Naive thymus-derived CD8-positive, alpha-beta T cell (primary cell): ENCODE measurements around the gene PTPRM. TPM values are rescaled to one million over a fixed set of nuclear protein-coding genes. Genes with fewer than 3 reads are reported as not detected.

ENCODE experiments used
- ATAC-seq, 2 donors: fragments of 150-1000 bp; cut with Tn5 transposase in 1 of 2; sonication (Bioruptor Pico), chemical (Tn5 transposase) in 1 of 2; 1 replicate in 1 of 2; 2 replicates in 1 of 2; pipeline ENCODE4 v1.10.0; 2021; ENCODE audit warnings: mild to moderate bottlenecking in 2 of 2, moderate library complexity in 2 of 2
- POLR2A ChIA-PET: fragments of 350-600 bp; sonication (Branson Sonifier 250); formaldehyde crosslinking; loops from one replicate; lab custom pipeline; 2021; ENCODE audit warnings: antibody characterized with exemption; lab: Charles Lee
- DNase-seq, 10 donors: peaks; one replicate each; pipeline versions ENCODE4 v3.0.0 to v3.0.0-alpha.2; 2020 to 2022
- H3K27ac Mint-ChIP-seq, 10 donors: one replicate each; pipeline ENCODE4 v1.8.0; 2020 to 2022; ENCODE audit warnings: mild to moderate bottlenecking in 10 of 10, mixed read lengths in 10 of 10, moderate library complexity in 4 of 10, inconsistent platforms in 1 of 10
- H3K27me3 Mint-ChIP-seq, 5 donors: one replicate each; pipeline ENCODE4 v1.8.0; 2021 to 2022; ENCODE audit warnings: mixed read lengths in 5 of 5
- H3K36me3 Mint-ChIP-seq, 3 donors: one replicate each; pipeline ENCODE4 v1.8.0; 2020 to 2022; ENCODE audit warnings: mixed read lengths in 3 of 3, mild to moderate bottlenecking in 2 of 3, inconsistent platforms in 1 of 3
- H3K4me1 Mint-ChIP-seq, 4 donors: one replicate each; pipeline ENCODE4 v1.8.0; 2021 to 2022; ENCODE audit warnings: mixed read lengths in 4 of 4
- H3K4me3 Mint-ChIP-seq, 10 donors: one replicate each; pipeline ENCODE4 v1.8.0; 2020 to 2022; ENCODE audit warnings: mild to moderate bottlenecking in 10 of 10, mixed read lengths in 10 of 10, moderate library complexity in 6 of 10, inconsistent platforms in 1 of 10
- H3K9me3 Mint-ChIP-seq, 9 donors: one replicate each; pipeline ENCODE4 v1.8.0; 2020 to 2022; ENCODE audit warnings: mixed read lengths in 9 of 9, mild to moderate bottlenecking in 3 of 9, inconsistent platforms in 1 of 9, moderate library complexity in 1 of 9
- polyA plus RNA-seq, 3 donors: library from polyadenylated mRNA; unstranded; fragments of 300-500 nt; fragmentation: Illumina TruSeq; gene quantifications; one replicate each; pipeline ENCODE4 v1.2.3, GENCODE V29; 2021
- total RNA-seq, 8 experiments: library from RNA in 2 of 8; stranded (reverse) in 2 of 8; gene quantifications; one replicate each; pipeline ENCODE4 v1.2.3 and lab custom pipeline; 2021 to 2026

The PTPRM gene
- total and polyA plus RNA-seq, 5 experiments from 2014 or later = 0.28 to 12.1 (median 0.52) TPM

DNA sequence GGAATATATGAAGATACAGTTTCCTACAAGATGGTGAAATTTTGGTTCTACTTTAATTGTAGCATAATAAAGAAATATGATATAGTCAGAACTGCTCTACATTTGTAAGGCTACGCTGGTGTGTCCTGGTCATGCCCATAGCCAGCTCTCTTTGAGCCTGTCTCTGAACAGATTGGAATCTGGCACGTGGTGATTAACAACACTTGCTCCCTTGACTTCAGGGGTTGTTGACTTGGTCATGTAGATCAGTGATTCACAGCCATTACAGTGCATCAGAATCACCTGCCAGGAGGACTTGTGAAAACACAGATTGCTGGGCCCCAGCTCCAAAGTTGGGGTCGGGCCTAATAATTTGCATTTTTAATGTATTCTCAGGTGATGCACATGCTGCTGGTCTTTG lies 80.4 kb downstream of the PTPRM start:
- POLR2A ChIA-PET = no interaction called here
- Mint-ChIP-seq H3K4me1 (no peaks in the 10 kb centered on the region), H3K27ac (no peak overlapping the region), H3K9me3 (peaks cover 0 to 7% (median 0%) of the 10 kb centered on the region in 9 donors), H3K4me3 (no peak overlapping the region), H3K27me3 (no peaks in the 10 kb centered on the region), H3K36me3 (no peaks in the 10 kb centered on the region)
- ATAC-seq (no peak), DNase-seq (no peak)

DNA sequence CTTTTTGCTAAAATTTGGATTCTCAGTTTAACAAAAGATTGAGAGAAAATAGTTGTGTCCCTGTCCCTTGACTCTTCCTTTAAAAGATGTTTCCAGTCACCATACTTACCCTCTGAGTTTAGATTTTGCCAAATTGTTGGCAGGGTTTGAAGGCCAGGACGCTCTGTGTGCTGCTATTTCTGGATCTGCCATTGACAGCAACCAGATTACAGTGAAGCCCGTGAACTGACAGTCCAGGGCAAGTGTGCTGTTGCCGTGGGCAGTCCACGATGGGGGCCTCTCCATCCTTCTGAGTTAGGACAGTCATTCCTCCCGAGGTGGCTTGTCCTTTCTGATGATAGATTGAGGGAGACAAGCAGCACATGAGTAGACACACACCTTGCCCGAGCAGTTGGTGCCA lies 89.9 kb downstream of the PTPRM start:
- no peak for DNase-seq
- Mint-ChIP-seq H3K4me3 (no peak overlapping the region), H3K9me3 (peaks cover 0 to 12% (median 2%) of the 10 kb centered on the region in 9 donors), H3K4me1 (no peaks in the 10 kb centered on the region), H3K27me3 (peaks cover 0 to 3% (median 0%) of the 10 kb centered on the region in 5 donors), H3K27ac (no peak overlapping the region), H3K36me3 (no peaks in the 10 kb centered on the region)
- POLR2A ChIA-PET = no interaction called here
- ATAC-seq = no peak

DNA sequence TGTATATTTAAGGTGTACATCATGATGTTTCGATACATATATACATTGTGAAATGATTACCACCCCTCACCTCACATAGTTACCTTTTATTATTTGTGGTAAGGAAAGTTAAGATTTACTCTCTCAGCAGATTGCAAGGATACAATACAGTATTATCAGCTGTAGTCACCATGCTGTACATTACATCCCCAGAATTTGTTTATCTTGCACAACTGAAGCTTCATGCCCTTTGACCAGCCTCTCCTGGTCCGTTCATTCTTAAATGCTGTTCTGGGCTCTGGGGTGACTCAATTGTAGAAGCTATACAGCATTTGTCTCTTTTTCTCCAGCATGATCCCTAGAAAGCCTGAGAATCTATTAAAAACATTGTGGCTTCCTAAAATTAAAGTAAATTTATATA lies 90.8 kb downstream of the PTPRM start:
- H3K4me3 Mint-ChIP-seq = no peak overlapping the region
- H3K36me3 Mint-ChIP-seq = no peaks in the 10 kb centered on the region
- POLR2A ChIA-PET = no interaction called here
- no peak for DNase-seq
- peaks cover 0 to 8% (median 2%) of the 10 kb centered on the region in 9 donors for H3K9me3 Mint-ChIP-seq
- no peaks in the 10 kb centered on the region for H3K4me1 Mint-ChIP-seq
- peaks cover 0 to 3% (median 0%) of the 10 kb centered on the region in 5 donors for H3K27me3 Mint-ChIP-seq
- no peak for ATAC-seq
- no peak overlapping the region for H3K27ac Mint-ChIP-seq

DNA sequence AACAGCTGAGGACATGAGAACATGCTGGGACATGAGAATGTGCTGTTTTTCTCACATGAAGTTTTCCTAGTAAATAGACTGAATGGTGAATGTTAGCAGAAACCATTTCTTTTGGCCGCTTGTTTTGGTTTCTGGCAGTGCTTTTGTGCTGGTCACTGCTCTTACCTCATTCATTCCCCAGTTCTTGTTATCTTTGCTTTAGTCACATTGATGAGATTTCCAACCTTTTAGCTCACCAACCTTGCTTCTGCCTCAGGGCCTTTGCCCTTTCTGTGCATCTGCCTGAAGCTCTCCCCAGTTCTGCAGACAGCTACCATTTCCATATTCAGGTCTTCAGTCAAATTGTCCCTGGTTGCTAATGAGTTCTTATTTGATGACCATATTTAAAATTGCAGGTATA lies 91.6 kb downstream of the PTPRM start:
- DNase-seq = no peak
- no peak overlapping the region for H3K4me3 Mint-ChIP-seq
- H3K36me3 Mint-ChIP-seq = no peaks in the 10 kb centered on the region
- H3K4me1 Mint-ChIP-seq = no peaks in the 10 kb centered on the region
- POLR2A ChIA-PET = no interaction called here
- peaks cover 0 to 6% (median under 1%) of the 10 kb centered on the region in 9 donors for H3K9me3 Mint-ChIP-seq
- peaks cover 0 to 3% (median 0%) of the 10 kb centered on the region in 5 donors for H3K27me3 Mint-ChIP-seq
- ATAC-seq = no peak
- no peak overlapping the region for H3K27ac Mint-ChIP-seq

DNA sequence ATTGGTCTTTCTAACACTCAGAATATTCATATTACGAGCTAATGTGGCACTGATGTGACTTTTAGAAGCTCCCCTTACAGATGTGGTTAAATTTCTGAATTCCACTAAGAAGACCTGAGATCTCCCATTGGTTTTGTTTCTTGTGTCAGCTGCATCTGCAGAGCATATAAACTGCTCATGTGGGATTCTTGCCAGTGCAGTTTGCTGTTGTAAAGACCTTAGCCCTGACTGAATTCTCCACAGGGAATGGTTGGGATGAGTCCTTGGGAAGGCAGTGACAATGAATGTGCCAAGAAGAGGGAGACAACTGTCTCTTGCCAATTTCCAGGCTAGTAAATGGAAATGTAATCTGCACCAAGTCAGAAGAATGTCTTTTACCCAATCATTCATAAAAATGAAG lies 94.1 kb downstream of the PTPRM start:
- H3K9me3 Mint-ChIP-seq = peaks cover 0 to 6% (median 0%) of the 10 kb centered on the region in 9 donors

DNA sequence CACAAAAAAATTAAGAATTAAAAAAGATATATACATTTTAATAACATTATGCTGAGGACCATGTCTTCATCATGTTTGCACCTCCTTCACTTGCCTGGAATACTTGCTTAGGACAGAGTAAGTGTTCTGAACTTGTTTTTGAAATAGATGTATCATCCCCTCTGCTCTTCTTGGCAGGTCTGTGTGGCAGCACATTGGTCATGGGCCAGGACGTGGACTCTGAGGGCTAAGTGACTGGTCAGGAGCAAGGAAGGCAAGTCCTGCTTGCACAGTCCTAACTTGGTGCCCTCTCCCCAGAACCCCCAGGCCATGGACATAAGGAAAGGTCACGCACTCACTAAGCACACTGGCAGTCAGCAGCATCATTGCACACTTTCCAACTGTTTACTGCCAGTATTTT lies 95.8 kb downstream of the PTPRM start:
- Mint-ChIP-seq H3K4me3 (no peak overlapping the region), H3K36me3 (no peaks in the 10 kb centered on the region), H3K27me3 (peaks cover 0 to 3% (median 0%) of the 10 kb centered on the region in 5 donors), H3K27ac (peak overlapping the region in 1 of 10 donors; percentile 36), H3K4me1 (no peaks in the 10 kb centered on the region), H3K9me3 (peaks cover 0 to 6% (median 0%) of the 10 kb centered on the region in 9 donors)
- ATAC-seq = no peak
- DNase-seq = no peak
- POLR2A ChIA-PET = no interaction called here

More for the DNA sequence above, 94.1 kb downstream of the PTPRM start:
- POLR2A ChIA-PET = no interaction called here
- Mint-ChIP-seq H3K4me1 (no peaks in the 10 kb centered on the region), H3K27ac (no peak overlapping the region), H3K4me3 (no peak overlapping the region), H3K27me3 (peaks cover 0 to 3% (median 0%) of the 10 kb centered on the region in 5 donors), H3K36me3 (no peaks in the 10 kb centered on the region)
- ATAC-seq (no peak), DNase-seq (no peak)

DNA sequence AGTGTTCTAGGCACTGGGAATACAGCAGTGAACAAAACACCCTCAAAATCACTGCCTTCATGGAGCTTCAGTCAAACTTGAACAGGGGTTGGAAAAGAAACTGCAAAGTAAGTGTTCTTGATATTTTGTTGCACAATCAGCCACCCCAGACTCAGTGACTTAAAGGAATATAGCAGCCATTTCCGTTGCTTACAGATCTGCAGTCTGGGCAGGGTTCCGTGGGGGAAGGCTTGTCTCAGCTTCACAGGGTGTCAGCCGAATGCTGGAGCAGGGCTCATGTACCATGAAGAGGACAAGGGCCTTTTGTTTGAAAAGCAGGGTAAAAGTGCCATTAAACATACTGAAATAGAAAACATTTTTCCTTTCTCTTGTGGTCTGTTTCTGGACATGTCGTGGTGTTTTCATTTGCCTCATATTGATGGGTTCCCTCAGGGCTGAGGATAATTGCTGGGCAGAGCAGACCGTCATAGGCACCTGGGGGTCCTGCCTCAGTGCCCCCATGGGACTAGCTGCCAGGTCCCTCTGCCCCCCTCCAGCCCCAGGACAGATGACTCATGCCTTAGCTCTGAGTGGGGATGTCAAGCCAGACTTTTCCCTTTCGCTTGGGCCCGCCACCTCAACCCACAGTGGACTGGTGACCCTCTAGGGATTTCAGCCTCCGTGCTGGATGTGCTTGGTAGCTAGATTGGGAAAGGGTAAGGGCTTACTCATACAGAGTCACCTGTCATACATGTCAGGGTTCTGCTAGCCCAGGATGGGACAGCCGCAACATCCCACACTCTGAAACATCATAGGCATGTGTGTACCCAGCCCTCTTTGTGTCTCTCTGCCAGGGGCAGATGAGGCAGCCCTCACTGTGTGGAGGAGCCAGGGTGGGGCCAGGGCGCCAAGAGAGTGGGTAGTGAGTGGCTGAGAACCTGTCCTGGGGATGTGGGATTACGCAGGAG lies 96.5 kb downstream of the PTPRM start:
- Mint-ChIP-seq H3K9me3 (peaks cover 0 to 6% (median 0%) of the 10 kb centered on the region in 9 donors), H3K4me3 (no peak overlapping the region), H3K36me3 (no peaks in the 10 kb centered on the region), H3K27me3 (peaks cover 0 to 3% (median 0%) of the 10 kb centered on the region in 5 donors), H3K4me1 (no peaks in the 10 kb centered on the region), H3K27ac (no peak overlapping the region)
- POLR2A ChIA-PET = no interaction called here
- DNase-seq (no peak), ATAC-seq (no peak)

DNA sequence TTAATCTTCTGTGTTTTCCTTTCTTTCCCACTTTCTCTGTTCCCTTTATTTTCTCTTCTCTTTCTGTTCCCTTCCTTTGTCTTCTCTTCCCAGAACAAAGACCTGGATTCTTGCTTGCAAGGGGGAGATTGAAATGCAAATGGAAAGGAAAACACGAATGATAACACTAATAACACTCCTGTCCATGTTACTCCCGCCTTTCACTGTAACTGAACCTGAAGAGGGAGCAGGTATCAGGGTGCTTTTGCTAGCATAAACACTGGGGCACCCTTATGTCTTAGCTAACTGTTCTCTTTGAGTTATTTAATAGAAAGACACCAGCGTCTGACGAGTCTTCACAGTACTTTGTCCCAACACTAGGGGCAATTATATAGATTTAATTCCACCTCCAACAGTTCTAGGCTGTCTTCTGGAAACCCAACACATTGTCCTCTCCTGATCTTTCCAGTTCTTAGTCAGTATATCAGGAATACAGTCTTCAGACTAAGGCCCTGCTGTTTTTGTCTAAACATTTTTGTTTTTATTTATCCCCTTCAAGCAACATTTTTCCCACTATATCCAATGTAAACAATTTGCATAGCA lies 99.2 kb downstream of the PTPRM start:
- peaks cover 0 to 2% (median 0%) of the 10 kb centered on the region in 5 donors for H3K27me3 Mint-ChIP-seq
- no peaks in the 10 kb centered on the region for H3K4me1 Mint-ChIP-seq
- ATAC-seq = no peak
- DNase-seq = no peak
- H3K27ac Mint-ChIP-seq = no peak overlapping the region
- POLR2A ChIA-PET = no interaction called here
- no peak overlapping the region for H3K4me3 Mint-ChIP-seq
- H3K9me3 Mint-ChIP-seq = peaks cover 0 to 2% (median 0%) of the 10 kb centered on the region in 9 donors
- H3K36me3 Mint-ChIP-seq = no peaks in the 10 kb centered on the region

DNA sequence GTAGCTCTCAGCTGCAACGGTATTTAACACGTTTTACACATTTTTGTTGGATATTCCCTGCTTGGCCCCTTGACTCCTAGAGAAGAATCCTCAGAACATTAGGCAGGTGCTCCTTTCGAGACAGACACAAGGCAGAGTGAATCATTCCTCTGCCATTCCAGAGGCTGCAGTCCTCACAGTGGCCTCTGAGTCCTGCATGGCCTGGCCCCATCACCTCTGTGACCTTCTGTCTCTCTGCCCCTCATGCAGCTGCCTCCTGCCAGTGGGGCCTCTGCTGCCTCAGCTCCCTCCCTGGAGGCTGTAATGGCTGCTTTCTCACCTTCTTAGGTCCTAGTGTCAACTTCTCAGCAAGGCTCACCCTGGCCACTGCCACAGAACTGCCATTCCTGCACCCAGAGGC lies 101.3 kb downstream of the PTPRM start:
- ATAC-seq (no peak), DNase-seq (no peak)
- no peaks in the 10 kb centered on the region for H3K27me3 Mint-ChIP-seq
- H3K4me1 Mint-ChIP-seq = no peaks in the 10 kb centered on the region
- no peak overlapping the region for H3K27ac Mint-ChIP-seq
- H3K36me3 Mint-ChIP-seq = no peaks in the 10 kb centered on the region
- no peak overlapping the region for H3K4me3 Mint-ChIP-seq
- POLR2A ChIA-PET = no interaction called here
- H3K9me3 Mint-ChIP-seq = peaks cover 0 to 3% (median 0%) of the 10 kb centered on the region in 9 donors

DNA sequence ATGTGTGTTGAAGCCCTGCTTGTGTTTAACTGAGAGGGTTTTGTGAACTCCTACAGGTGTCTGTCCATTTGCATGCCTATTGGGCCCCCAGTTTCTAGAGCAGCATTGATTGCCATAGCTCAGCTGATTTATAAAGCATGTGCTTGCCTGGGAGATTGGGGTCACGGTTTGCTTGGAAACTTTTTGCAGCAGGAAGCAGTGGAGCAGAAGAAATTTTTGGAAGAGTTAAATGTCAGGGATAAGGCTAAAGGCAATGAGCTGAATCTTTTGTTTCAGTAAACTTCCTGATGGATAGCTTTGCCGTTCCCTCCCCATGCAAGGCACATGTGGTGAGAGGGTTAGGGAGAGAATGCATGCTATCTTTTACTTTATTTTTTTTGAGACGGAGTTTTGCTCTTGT lies 102.2 kb downstream of the PTPRM start:
- ATAC-seq (no peak), DNase-seq (no peak)
- Mint-ChIP-seq H3K27ac (no peak overlapping the region), H3K4me3 (no peak overlapping the region), H3K9me3 (peaks cover 0 to 3% (median 0%) of the 10 kb centered on the region in 9 donors), H3K4me1 (no peaks in the 10 kb centered on the region), H3K27me3 (no peaks in the 10 kb centered on the region), H3K36me3 (no peaks in the 10 kb centered on the region)
- POLR2A ChIA-PET = no interaction called here

DNA sequence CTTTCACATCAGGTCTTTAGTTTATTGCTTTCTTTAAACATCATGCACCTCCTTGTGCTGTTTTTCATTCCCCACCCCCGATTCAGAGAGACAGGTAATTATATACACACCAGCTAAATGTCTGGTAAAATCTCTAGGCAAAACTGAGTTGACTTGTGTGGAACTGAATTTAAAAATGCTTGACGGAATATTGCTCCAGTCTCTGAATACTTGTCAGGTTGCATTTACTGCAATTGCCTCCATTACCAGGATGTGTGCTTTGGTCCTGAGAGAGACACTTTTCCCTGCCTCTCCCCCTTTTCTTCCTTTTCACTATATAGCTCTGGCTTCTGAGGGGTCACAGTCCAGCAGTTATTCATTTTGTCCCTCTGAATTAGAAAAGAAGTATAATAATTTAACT lies 104.0 kb downstream of the PTPRM start:
- POLR2A ChIA-PET = no interaction called here
- Mint-ChIP-seq H3K27ac (no peak overlapping the region), H3K4me3 (no peak overlapping the region), H3K4me1 (no peaks in the 10 kb centered on the region), H3K27me3 (no peaks in the 10 kb centered on the region), H3K9me3 (peaks cover 0 to 3% (median 0%) of the 10 kb centered on the region in 9 donors), H3K36me3 (no peaks in the 10 kb centered on the region)
- no peak for ATAC-seq
- DNase-seq = no peak

DNA sequence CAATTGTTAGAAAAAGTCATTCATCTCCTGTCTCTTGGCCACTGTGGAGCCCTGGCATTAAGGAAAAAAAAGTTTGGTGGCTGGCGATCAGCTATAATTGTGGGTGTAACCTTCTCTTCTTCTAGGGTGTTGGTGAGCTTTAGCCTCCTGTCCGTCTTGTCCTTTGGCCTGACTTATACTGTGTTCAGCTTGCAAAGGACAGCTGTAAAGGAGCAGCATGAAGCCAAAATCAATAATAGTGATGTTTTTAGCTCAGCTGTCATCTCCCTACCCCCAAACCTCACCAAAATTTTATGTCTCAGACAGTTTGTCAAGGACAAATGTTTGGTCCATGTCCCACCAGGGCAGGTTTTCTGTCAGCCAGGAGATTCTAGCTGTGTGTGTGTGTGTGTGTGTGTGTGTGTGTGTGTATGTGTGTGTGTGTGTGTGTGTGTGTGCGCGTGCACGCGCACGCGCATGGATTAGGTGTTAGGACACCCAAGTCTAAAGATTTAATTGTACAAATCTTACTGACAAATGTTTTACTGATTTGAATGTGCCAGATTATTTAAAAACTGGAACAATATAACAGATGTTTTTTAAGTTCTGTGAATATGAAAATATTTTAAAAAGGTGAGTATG lies 109.2 kb downstream of the PTPRM start:
- ATAC-seq = no peak
- POLR2A ChIA-PET = no interaction called here
- H3K27me3 Mint-ChIP-seq = no peaks in the 10 kb centered on the region
- H3K36me3 Mint-ChIP-seq = no peaks in the 10 kb centered on the region
- DNase-seq = no peak
- H3K4me3 Mint-ChIP-seq = no peak overlapping the region
- H3K4me1 Mint-ChIP-seq = no peaks in the 10 kb centered on the region
- no peak overlapping the region for H3K27ac Mint-ChIP-seq
- H3K9me3 Mint-ChIP-seq = peaks cover 0 to 6% (median 0%) of the 10 kb centered on the region in 9 donors

DNA sequence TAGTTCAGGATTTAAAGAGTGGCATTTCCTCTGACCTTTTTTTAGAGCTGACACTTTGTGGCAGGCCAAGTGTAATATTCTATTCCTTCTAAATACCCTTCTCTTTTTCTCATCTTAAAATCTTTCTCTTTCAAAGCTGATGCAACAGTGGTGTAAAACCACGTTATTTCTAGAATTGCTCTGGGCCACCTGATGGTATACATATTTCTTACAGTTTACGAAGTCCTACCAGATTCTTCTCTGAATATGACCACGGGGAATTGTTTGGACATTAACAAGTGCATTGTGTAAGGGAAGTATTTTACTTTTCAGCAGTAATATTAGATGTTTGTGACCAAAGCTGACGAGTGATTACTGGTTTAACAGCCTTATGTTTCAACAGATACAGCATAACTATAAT lies 109.9 kb downstream of the PTPRM start:
- ATAC-seq = no peak
- no peak overlapping the region for H3K27ac Mint-ChIP-seq
- no peaks in the 10 kb centered on the region for H3K36me3 Mint-ChIP-seq
- H3K27me3 Mint-ChIP-seq = no peaks in the 10 kb centered on the region
- H3K9me3 Mint-ChIP-seq = peaks cover 0 to 6% (median 0%) of the 10 kb centered on the region in 9 donors
- H3K4me3 Mint-ChIP-seq = no peak overlapping the region
- H3K4me1 Mint-ChIP-seq = no peaks in the 10 kb centered on the region
- no peak for DNase-seq
- POLR2A ChIA-PET = no interaction called here
